ENCODE measurements around the gene ZNF185. TPM values are rescaled to one million over a fixed set of nuclear protein-coding genes. Genes with fewer than 3 reads are reported as not detected.

The ZNF185 gene
- 24.3 and 25.2 TPM in 2 replicates for total RNA-seq (2022)
- Bru-seq, nascent RNA: percentile 49 among the genes with signal in this experiment
- BruChase-seq, experiment 1, labeled RNA remaining after a 6-hour chase: percentile 51 among the genes with signal in this experiment
- BruChase-seq, experiment 2, labeled RNA remaining after a 2-hour chase: percentile 45 among the genes with signal in this experiment
- long read RNA-seq, partial matches to known transcripts: 3 of 9 reads
- long read RNA-seq, other reads (novel, unspliced or antisense): 5 of 9 reads

GRCh38 chrX:152897222-152898131 is at the start of gene ZNF185:
TSS of gene ZNF185 (plus strand) at chrX:152898067. CDS start at chrX:152914490, 16,423 bp downstream.
- BruUV-seq (replicated peaks): no TSS peak
- Mint-ChIP-seq H3K4me1 (ENCODE audit: low read depth, unreplicated experiment) (peaks cover 40% of the 10 kb centered on the region), H3K27ac (ENCODE audit: unreplicated experiment) (peak within 1 kb of the TSS; percentile 90), H3K36me3 (ENCODE audit: insufficient read depth, unreplicated experiment) (peaks cover 12% of the 10 kb centered on the region), H3K9me3 (ENCODE audit: low read depth, unreplicated experiment) (no peaks in the 10 kb centered on the region), H3K4me3 (ENCODE audit: low read depth, unreplicated experiment) (peak within 1 kb of the TSS; percentile 59), H3K27me3 (ENCODE audit: unreplicated experiment) (no peaks in the 10 kb centered on the region)
- TF ChIP-seq CTCF (IDR thresholded peaks at IDR 0.05; ENCODE audit: unreplicated experiment): no peak
- DNase-seq: peak; percentile 87
- CTCF ChIA-PET: interaction anchor here (0.6 kb wide), 1 partner anchor 579 kb away, joined by 4 read pairs; no protein-coding TSS in a partner anchor
- intact Hi-C loops (cut with micrococcal nuclease; ENCODE audit: unreplicated experiment): no loop called here

- Mint-ChIP-seq H3K27ac (ENCODE audit: unreplicated experiment) (no peak overlapping the region), H3K36me3 (ENCODE audit: insufficient read depth, unreplicated experiment) (peaks cover 38% of the 10 kb centered on the region), H3K27me3 (ENCODE audit: unreplicated experiment) (no peaks in the 10 kb centered on the region), H3K4me1 (ENCODE audit: low read depth, unreplicated experiment) (peaks cover 12% of the 10 kb centered on the region), H3K4me3 (ENCODE audit: low read depth, unreplicated experiment) (no peak overlapping the region), H3K9me3 (ENCODE audit: low read depth, unreplicated experiment) (no peaks in the 10 kb centered on the region)
- CTCF ChIA-PET: no interaction called here
- no peak for DNase-seq
- intact Hi-C loops (cut with micrococcal nuclease; ENCODE audit: unreplicated experiment): no loop called here
- TF ChIP-seq CTCF (IDR thresholded peaks at IDR 0.05; ENCODE audit: unreplicated experiment): no peak
- no TSS peak for BruUV-seq (replicated peaks)
Observed at GRCh38 chrX:152850465-152850864, 47.4 kb upstream of the ZNF185 start.

- intact Hi-C loops (cut with micrococcal nuclease; ENCODE audit: unreplicated experiment): no loop called here
Observed at GRCh38 chrX:152853986-152854385, 43.9 kb upstream of the ZNF185 start.

DNA sequence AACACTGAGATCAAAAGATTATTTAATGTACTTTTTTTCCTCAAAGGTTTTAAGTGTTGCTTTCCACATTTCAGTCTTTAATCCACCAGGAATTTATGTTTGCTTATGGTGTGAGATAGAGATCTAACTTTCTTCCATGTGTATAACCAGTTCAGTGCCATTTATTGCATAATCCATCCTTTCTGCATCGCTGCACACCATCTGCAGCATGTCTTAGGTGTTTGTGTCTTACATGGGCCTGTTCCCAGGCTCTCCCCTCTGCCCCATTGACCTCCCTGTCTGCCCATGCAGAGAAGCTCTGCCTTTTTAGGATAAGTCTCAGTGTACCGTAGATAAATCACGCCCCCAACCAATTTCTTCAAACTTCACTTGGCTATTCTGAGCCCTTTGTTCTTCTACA is 36.8 kb upstream of the ZNF185 start:
- no TSS peak for BruUV-seq (replicated peaks)
- DNase-seq: no peak
- intact Hi-C loops (cut with micrococcal nuclease; ENCODE audit: unreplicated experiment): no loop called here
- Mint-ChIP-seq H3K27ac (ENCODE audit: unreplicated experiment) (no peak overlapping the region), H3K36me3 (ENCODE audit: insufficient read depth, unreplicated experiment) (peaks cover 21% of the 10 kb centered on the region), H3K4me3 (ENCODE audit: low read depth, unreplicated experiment) (no peak overlapping the region), H3K4me1 (ENCODE audit: low read depth, unreplicated experiment) (no peaks in the 10 kb centered on the region), H3K9me3 (ENCODE audit: low read depth, unreplicated experiment) (no peaks in the 10 kb centered on the region), H3K27me3 (ENCODE audit: unreplicated experiment) (no peaks in the 10 kb centered on the region)
- no peak for TF ChIP-seq CTCF (IDR thresholded peaks at IDR 0.05; ENCODE audit: unreplicated experiment)
- CTCF ChIA-PET: no interaction called here

More at GRCh38 chrX:152853986-152854385, 43.9 kb upstream of the ZNF185 start:
- BruUV-seq (replicated peaks): no TSS peak
- H3K9me3 Mint-ChIP-seq (ENCODE audit: low read depth, unreplicated experiment): no peaks in the 10 kb centered on the region
- H3K36me3 Mint-ChIP-seq (ENCODE audit: insufficient read depth, unreplicated experiment): peaks cover 40% of the 10 kb centered on the region
- H3K27me3 Mint-ChIP-seq (ENCODE audit: unreplicated experiment): no peaks in the 10 kb centered on the region
- H3K4me3 Mint-ChIP-seq (ENCODE audit: low read depth, unreplicated experiment): no peak overlapping the region
- no peak for TF ChIP-seq CTCF (IDR thresholded peaks at IDR 0.05; ENCODE audit: unreplicated experiment)
- H3K4me1 Mint-ChIP-seq (ENCODE audit: low read depth, unreplicated experiment): peaks cover 12% of the 10 kb centered on the region
- H3K27ac Mint-ChIP-seq (ENCODE audit: unreplicated experiment): no peak overlapping the region
- CTCF ChIA-PET: no interaction called here
- DNase-seq: no peak
